Measurements from ENCODE around the gene GSK3A.

GSK3A gene

GRCh38 chr19:42239544-42240220 is 2.7 kb downstream of the GSK3A start:
- no peak for TF ChIP-seq CTCF (IDR thresholded peaks at IDR 0.05; ENCODE audit: low read depth, low read length)
- H3K4me3 ChIP-seq (replicated peaks in 1 of 2; ENCODE audit: low read depth in 2 of 2, low read length in 2 of 2) = no peak overlapping the region
- no peak for DNase-seq (ENCODE audit: low read depth in 2 of 2)

GRCh38 chr19:42235181-42235580 is 7.2 kb downstream of the GSK3A start:
- TF ChIP-seq CTCF (IDR thresholded peaks at IDR 0.05; ENCODE audit: low read depth, low read length) = no peak
- no peak overlapping the region for H3K4me3 ChIP-seq (replicated peaks in 1 of 2; ENCODE audit: low read depth in 2 of 2, low read length in 2 of 2)
- DNase-seq (ENCODE audit: low read depth in 2 of 2) = no peak

- DNase-seq (ENCODE audit: low read depth in 2 of 2) = no peak
- TF ChIP-seq CTCF (IDR thresholded peaks at IDR 0.05; ENCODE audit: low read depth, low read length) = no peak
Observed at GRCh38 chr19:42234364-42234763, 8.0 kb downstream of the GSK3A start.

GRCh38 chr19:42233678-42234292 is 8.6 kb downstream of the GSK3A start:
- no peak for DNase-seq (ENCODE audit: low read depth in 2 of 2)
- TF ChIP-seq CTCF (IDR thresholded peaks at IDR 0.05; ENCODE audit: low read depth, low read length) = no peak
- H3K4me3 ChIP-seq (replicated peaks in 1 of 2; ENCODE audit: low read depth in 2 of 2, low read length in 2 of 2) = no peak overlapping the region

More at GRCh38 chr19:42234364-42234763, 8.0 kb downstream of the GSK3A start:
- H3K4me3 ChIP-seq (replicated peaks in 1 of 2; ENCODE audit: low read depth in 2 of 2, low read length in 2 of 2) = no peak overlapping the region

GRCh38 chr19:42233106-42233505 is 9.3 kb downstream of the GSK3A start:
- no peak overlapping the region for H3K4me3 ChIP-seq (replicated peaks in 1 of 2; ENCODE audit: low read depth in 2 of 2, low read length in 2 of 2)
- no peak for DNase-seq (ENCODE audit: low read depth in 2 of 2)
- no peak for TF ChIP-seq CTCF (IDR thresholded peaks at IDR 0.05; ENCODE audit: low read depth, low read length)

- no peak for TF ChIP-seq CTCF (IDR thresholded peaks at IDR 0.05; ENCODE audit: low read depth, low read length)
- DNase-seq (ENCODE audit: low read depth in 2 of 2) = no peak
- no peak overlapping the region for H3K4me3 ChIP-seq (replicated peaks in 1 of 2; ENCODE audit: low read depth in 2 of 2, low read length in 2 of 2)
Observed at GRCh38 chr19:42232435-42232834, 10.0 kb downstream of the GSK3A start.
